ENCODE results near the gene SLC30A2.

- TF ChIP-seq CTCF (IDR thresholded peaks at IDR 0.05; ENCODE audit: low read depth, low read length, missing input control) (no peak), MAX (IDR thresholded peaks at IDR 0.05) (no peak), TAF1 (conservative IDR thresholded peaks at IDR 0.05) (no peak), EGR1 (IDR thresholded peaks at IDR 0.05; ENCODE audit: low read depth in 2 of 2) (no peak), JUND (IDR thresholded peaks at IDR 0.05) (no peak), YY1 (IDR thresholded peaks at IDR 0.05) (no peak), HNF4A (conservative IDR thresholded peaks at IDR 0.05) (no peak)
Observed at GRCh38 chr1:26060832-26061574, 15.1 kb upstream of the SLC30A2 start.
